GM23338 (cell line): ENCODE results near the gene TMEM114. TPM values are rescaled to one million over a fixed set of nuclear protein-coding genes. Genes with fewer than 3 reads are reported as not detected.

ENCODE experiments used
- ATAC-seq: fragments of 200-7000 bp; cut with Tn5 transposase; 3 replicates; pipeline ENCODE4 v1.9.1; 2020
- DNase-seq: peaks from one replicate; pipeline ENCODE4 v3.0.0-alpha.2; 2015; ENCODE audit warnings: low spot score
- H2AFZ ChIP-seq: fragments of 200-600 bp; sonication (generic); 2 replicates; pipeline ENCODE4 v1.8.0; 2016; ENCODE audit warnings: antibody characterized with exemption, mild to moderate bottlenecking, moderate library complexity
- H3F3A ChIP-seq: fragments of 200-600 bp; sonication (generic); replicated peaks from 2 replicates; pipeline ENCODE4 v1.8.0; 2017; ENCODE audit warnings: antibody characterized with exemption, mixed run types, low read depth
- H3K27ac ChIP-seq: fragments of 200-600 bp; sonication (generic); 2 replicates; pipeline ENCODE4 v1.6.1; 2016; ENCODE audit warnings: low read depth
- H3K27me3 ChIP-seq: fragments of 200-600 bp; sonication (generic); 2 replicates; pipeline ENCODE4 v1.8.0; 2016; ENCODE audit warnings: mild to moderate bottlenecking, mixed run types, moderate library complexity; ENCODE audit not compliant: insufficient read depth
- H3K36me3 ChIP-seq: fragments of 200-600 bp; sonication (generic); 2 replicates; pipeline ENCODE4 v1.8.0; 2016; ENCODE audit warnings: mild to moderate bottlenecking; ENCODE audit not compliant: insufficient read depth
- H3K4me1 ChIP-seq: fragments of 200-600 bp; sonication (generic); 2 replicates; pipeline ENCODE4 v1.8.0; 2016; ENCODE audit warnings: mild to moderate bottlenecking, moderate library complexity; ENCODE audit not compliant: insufficient read depth
- H3K4me2 ChIP-seq: fragments of 200-600 bp; sonication (generic); 2 replicates; pipeline ENCODE4 v1.7.1; 2017; ENCODE audit warnings: mixed run types
- H3K4me3 ChIP-seq: fragments of 200-600 bp; sonication (generic); 2 replicates; pipeline ENCODE4 v1.6.1; 2016; ENCODE audit warnings: mixed run types
- H3K79me2 ChIP-seq: fragments of 200-600 bp; sonication (generic); replicated peaks from 2 replicates; pipeline ENCODE4 v1.8.0; 2017; ENCODE audit warnings: mild to moderate bottlenecking; ENCODE audit not compliant: insufficient read depth
- H3K9me2 ChIP-seq: fragments of 200-600 bp; sonication (generic); 2 replicates; pipeline ENCODE4 v1.8.0; 2017; ENCODE audit not compliant: insufficient read depth
- H4K20me1 ChIP-seq: fragments of 200-600 bp; sonication (generic); replicated peaks from 2 replicates; pipeline ENCODE4 v1.8.0; 2017; ENCODE audit warnings: mild to moderate bottlenecking; ENCODE audit not compliant: insufficient read depth
- H3K27ac Mint-ChIP-seq: 2 replicates; pipeline ENCODE4 v1.8.0; 2020; ENCODE audit warnings: inconsistent platforms, mild to moderate bottlenecking, moderate library complexity, mixed read lengths
- H3K27me3 Mint-ChIP-seq: 3 replicates; pipeline ENCODE4 v1.8.0; 2022; ENCODE audit warnings: low read depth, mild to moderate bottlenecking, moderate library complexity, mixed read lengths, inconsistent platforms; ENCODE audit not compliant: insufficient read depth, poor library complexity
- H3K36me3 Mint-ChIP-seq: 3 replicates; pipeline ENCODE4 v1.8.0; 2021; ENCODE audit warnings: low read depth, mild to moderate bottlenecking, inconsistent platforms, moderate library complexity, mixed read lengths
- H3K4me1 Mint-ChIP-seq: 3 replicates; pipeline ENCODE4 v1.8.0; 2020; ENCODE audit warnings: mild to moderate bottlenecking, inconsistent platforms, mixed read lengths
- H3K4me3 Mint-ChIP-seq: 3 replicates; pipeline ENCODE4 v1.8.0; 2021; ENCODE audit warnings: moderate library complexity, mild to moderate bottlenecking, inconsistent platforms, mixed read lengths
- H3K9me3 Mint-ChIP-seq: 3 replicates; pipeline ENCODE4 v1.8.0; 2020; ENCODE audit warnings: moderate library complexity, mild to moderate bottlenecking, inconsistent platforms, mixed read lengths
- CTCF ChIP-seq, 2 experiments: fragments of 200-600 bp in 1 of 2; sonication (generic) in 1 of 2; conservative IDR thresholded peaks; 2 replicates each; pipeline versions ENCODE4 v1.5.1 to v1.6.1; 2016 to 2017; ENCODE audit warnings: antibody characterized with exemption in 2 of 2, low read depth in 2 of 2, mild to moderate bottlenecking in 2 of 2, moderate library complexity in 1 of 2
- ETS1 ChIP-seq: IDR thresholded peaks from 2 replicates; pipeline ENCODE4 v1.6.1; 2016; ENCODE audit warnings: antibody characterized with exemption
- EZH2 ChIP-seq: fragments of 200-600 bp; sonication (generic); IDR thresholded peaks from one replicate; pipeline ENCODE4 v1.8.0; 2017; ENCODE audit warnings: antibody characterized with exemption, mild to moderate bottlenecking, low read depth; ENCODE audit not compliant: unreplicated experiment
- EZH2phosphoT487 ChIP-seq: fragments of 200-600 bp; sonication (generic); IDR thresholded peaks from one replicate; pipeline ENCODE4 v1.8.1; 2018; ENCODE audit warnings: antibody characterized with exemption; ENCODE audit not compliant: unreplicated experiment
- JUNB ChIP-seq: IDR thresholded peaks from one replicate; pipeline ENCODE4 v1.6.1; 2016; ENCODE audit warnings: antibody characterized with exemption; ENCODE audit not compliant: unreplicated experiment
- NANOG ChIP-seq: IDR thresholded peaks from 2 replicates; pipeline ENCODE4 v1.6.1; 2016; ENCODE audit warnings: antibody characterized with exemption, borderline replicate concordance
- POLR2AphosphoS5 ChIP-seq: IDR thresholded peaks from 2 replicates; pipeline ENCODE4 v1.6.1; 2016; ENCODE audit warnings: antibody characterized with exemption, low read depth
- REST ChIP-seq: IDR thresholded peaks from one replicate; pipeline ENCODE4 v1.6.1; 2018; ENCODE audit warnings: antibody characterized with exemption; ENCODE audit not compliant: unreplicated experiment
- STAT1 ChIP-seq: IDR thresholded peaks from one replicate; pipeline ENCODE4 v1.6.1; 2016; ENCODE audit warnings: antibody characterized with exemption; ENCODE audit not compliant: unreplicated experiment
- polyA plus RNA-seq: library from polyadenylated mRNA; unstranded; fragments of >200 nt; fragmentation: Nextera tagmentation; extraction: Ambion mirVana; gene quantifications from 2 replicates; pipeline ENCODE4 v1.2.1, GENCODE V29; 2016
- total RNA-seq: library from RNA; depleted of rRNA; stranded (reverse); fragments of >200 nt; shearing (Covaris generic); gene quantifications from 2 replicates; pipeline ENCODE4 v1.2.3, GENCODE V29; 2014

Gene TMEM114
- total and polyA plus RNA-seq, 2 experiments from 2014 or later: 0.47 to 0.52 TPM

- TF ChIP-seq CTCF (conservative IDR thresholded peaks at IDR 0.05; ENCODE audit: low read depth in 2 of 2) (no peak), STAT1 (no peak), ETS1 (no peak), REST (no peak), NANOG (no peak)
Measured at GRCh38 chr16:8576141-8577004, 13.9 kb downstream of the TMEM114 start (continued).

- H3F3A ChIP-seq: no peaks in the 10 kb centered on the region
- peaks cover 30% of the 10 kb centered on the region for H3K4me1 Mint-ChIP-seq
- H3K79me2 ChIP-seq: no peaks in the 10 kb centered on the region
- H3K4me3 Mint-ChIP-seq: no peak overlapping the region
- H3K4me1 ChIP-seq: peaks cover 17% of the 10 kb centered on the region
- no peak overlapping the region for H3K27ac ChIP-seq
- ATAC-seq (no peak), DNase-seq (no peak)
- H3K27ac Mint-ChIP-seq: no peak overlapping the region
- no peaks in the 10 kb centered on the region for H4K20me1 ChIP-seq
- no peaks in the 10 kb centered on the region for H3K36me3 ChIP-seq
- no peak overlapping the region for H3K4me2 ChIP-seq
- peaks cover 2% of the 10 kb centered on the region; the same call in 1 of the 2 replicates for H3K27me3 ChIP-seq
- no peak overlapping the region for H3K4me3 ChIP-seq
- peaks cover 4% of the 10 kb centered on the region for H3K9me2 ChIP-seq
- peaks cover 14% of the 10 kb centered on the region for H3K27me3 Mint-ChIP-seq
- no peak overlapping the region for H2AFZ ChIP-seq
- H3K36me3 Mint-ChIP-seq: peaks cover 4% of the 10 kb centered on the region; the same call in 2 of the 3 replicates
- H3K9me3 Mint-ChIP-seq: peaks cover 5% of the 10 kb centered on the region; the same call in 2 of the 3 replicates
- TF ChIP-seq EZH2 (no peak), CTCF (conservative IDR thresholded peaks at IDR 0.05; ENCODE audit: low read depth in 2 of 2) (no peak), EZH2phosphoT487 (no peak), NANOG (no peak), JUNB (no peak), POLR2AphosphoS5 (no peak), REST (no peak)
Measured at GRCh38 chr16:8575399-8575798, 14.9 kb downstream of the TMEM114 start.
